HCT116 (cell line): ENCODE measurements around the gene GMDS. TPM values are rescaled to one million over a fixed set of nuclear protein-coding genes. Genes with fewer than 3 reads are reported as not detected.

Source experiments
- ATAC-seq: fragments of 200-7000 bp; cut with Tn5 transposase; 2 replicates; pipeline ENCODE4 v1.9.1; 2020; ENCODE audit warnings: mild to moderate bottlenecking, moderate library complexity
- BruUV-seq: library from RNA; stranded (reverse); fragments of 400-500 nt; replicated peaks from 2 replicates; lab custom pipeline; 2021; lab: Mats Ljungman, UMichigan
- CTCF ChIA-PET: fragments of 300-600 bp; sonication (Branson Sonifier 250); formaldehyde crosslinking; loops from one replicate; lab custom pipeline; 2021; ENCODE audit warnings: antibody characterized with exemption; lab: Charles Lee
- POLR2A ChIA-PET: fragments of 300-600, 350-600 bp; sonication (Branson Sonifier 250); formaldehyde crosslinking; loops from one replicate; lab custom pipeline; 2021; ENCODE audit warnings: antibody characterized with exemption; lab: Charles Lee
- RAD21 ChIA-PET, 2 experiments: fragments of 300-600 bp; sonication (Branson Sonifier 250); formaldehyde crosslinking; loops; one replicate each; lab custom pipeline; 2023; ENCODE audit warnings: low total read pairs in 2 of 2; ENCODE audit not compliant: uncharacterized antibody in 2 of 2, unreplicated experiment in 2 of 2, low non-redundant PET in 1 of 2; lab: Charles Lee
- DNase-seq: peaks from one replicate; pipeline ENCODE4 v3.0.0-alpha.2; 2010; ENCODE audit warnings: low read depth, low spot score
- H2AFZ ChIP-seq: fragments of 200-600 bp; shearing (Covaris generic), sonication (generic); 2 replicates; pipeline ENCODE4 v1.6.1; 2017; ENCODE audit warnings: low read depth, mixed run types, mixed read lengths, antibody characterized with exemption, low read length; ENCODE audit not compliant: poor library complexity, severe bottlenecking
- H3K27ac ChIP-seq: 2 replicates; pipeline ENCODE4 v1.5.1; 2012; ENCODE audit warnings: low read depth, low read length
- H3K27me3 ChIP-seq: fragments of 200-600 bp; sonication (generic); 2 replicates; pipeline ENCODE4 v1.6.1; 2016; ENCODE audit warnings: mixed run types, low read length, mixed read lengths; ENCODE audit not compliant: insufficient read depth
- H3K36me3 ChIP-seq, 2 experiments: fragments of 200-500 bp in 1 of 2; fragments of 200-600 bp in 1 of 2; sonication (Bioruptor generic) in 1 of 2; sonication (generic) in 1 of 2; 2 replicates each; pipeline versions ENCODE4 v1.5.1 to v1.6.1; 2014 to 2016; ENCODE audit warnings: low read length in 2 of 2, inconsistent platforms in 1 of 2, mixed read lengths in 1 of 2, mixed run types in 1 of 2; ENCODE audit not compliant: insufficient read depth in 2 of 2, control insufficient read depth in 1 of 2
- H3K4me1 ChIP-seq, 2 experiments: fragments of 200-600 bp in 1 of 2; sonication (generic) in 1 of 2; 2 replicates each; pipeline versions ENCODE4 v1.5.1 to v1.6.1; 2012 to 2017; ENCODE audit warnings: low read length in 2 of 2, inconsistent platforms in 1 of 2, mild to moderate bottlenecking in 1 of 2, mixed read lengths in 1 of 2, mixed run types in 1 of 2, moderate library complexity in 1 of 2; ENCODE audit not compliant: insufficient read depth in 2 of 2, control insufficient read depth in 1 of 2
- H3K4me2 ChIP-seq: fragments of 200-600 bp; sonication (generic); 2 replicates; pipeline ENCODE4 v1.6.1; 2017; ENCODE audit warnings: mixed run types, low read length, mixed read lengths
- H3K4me3 ChIP-seq, 2 experiments: fragments of 200-600 bp in 1 of 2; sonication (generic) in 1 of 2; replicated peaks in 1 of 2; 2 replicates each; pipeline ENCODE4 v1.5.1; 2011 to 2016; ENCODE audit warnings: low read length in 2 of 2, control low read depth in 1 of 2, low read depth in 1 of 2, mild to moderate bottlenecking in 1 of 2, mixed read lengths in 1 of 2, mixed run types in 1 of 2
- H3K79me2 ChIP-seq: fragments of 200-600 bp; sonication (generic); 2 replicates; pipeline ENCODE4 v1.6.1; 2017; ENCODE audit warnings: mild to moderate bottlenecking, mixed run types, low read length, moderate library complexity, mixed read lengths; ENCODE audit not compliant: insufficient read depth
- H3K9ac ChIP-seq: fragments of 200-600 bp; sonication (generic); 2 replicates; pipeline ENCODE4 v1.6.1; 2016; ENCODE audit warnings: low read length, mixed read lengths
- H3K9me2 ChIP-seq: fragments of 200-600 bp; sonication (generic), shearing (Covaris generic); 2 replicates; pipeline ENCODE4 v1.6.1; 2017; ENCODE audit warnings: mixed run types, mild to moderate bottlenecking, moderate library complexity; ENCODE audit not compliant: insufficient read depth
- H3K9me3 ChIP-seq, 2 experiments: fragments of 200-500 bp in 1 of 2; fragments of 200-600 bp in 1 of 2; sonication (Bioruptor generic) in 1 of 2; sonication (generic) in 1 of 2; 2 replicates each; pipeline ENCODE4 v1.6.1; 2014 to 2017; ENCODE audit warnings: low read length in 2 of 2, mixed read lengths in 2 of 2, inconsistent platforms in 1 of 2, low read depth in 1 of 2, mild to moderate bottlenecking in 1 of 2, mixed run types in 1 of 2, moderate library complexity in 1 of 2; ENCODE audit not compliant: control insufficient read depth in 1 of 2, insufficient read depth in 1 of 2
- H4K20me1 ChIP-seq: fragments of 200-600 bp; sonication (generic), shearing (Covaris generic); 2 replicates; pipeline ENCODE4 v1.6.1; 2017; ENCODE audit warnings: mixed run types, mild to moderate bottlenecking, moderate library complexity; ENCODE audit not compliant: insufficient read depth
- ELF1 ChIP-seq: IDR thresholded peaks from 2 replicates; pipeline ENCODE4 v1.6.1; 2012; ENCODE audit warnings: low read depth, borderline replicate concordance
- EZH2phosphoT487 ChIP-seq: fragments of 200-600 bp; IDR thresholded peaks from 2 replicates; pipeline ENCODE4 v1.6.1; 2018; ENCODE audit warnings: antibody characterized with exemption, borderline replicate concordance
- JUND ChIP-seq: IDR thresholded peaks from 2 replicates; pipeline ENCODE4 v1.6.1; 2012
- MAX ChIP-seq: IDR thresholded peaks from 2 replicates; pipeline ENCODE4 v1.6.1; 2012
- POLR2A ChIP-seq: IDR thresholded peaks from 2 replicates; pipeline ENCODE4 v1.7.0; 2011; ENCODE audit warnings: borderline replicate concordance; ENCODE audit not compliant: insufficient read depth, insufficient read length; ENCODE audit errors: extremely low read depth
- POLR2AphosphoS5 ChIP-seq: IDR thresholded peaks from 2 replicates; pipeline ENCODE4 v1.6.1; 2011; ENCODE audit warnings: mild to moderate bottlenecking, low read depth, low read length, moderate library complexity
- RAD21 ChIP-seq: IDR thresholded peaks from 2 replicates; pipeline ENCODE4 v1.6.1; 2012; ENCODE audit warnings: low read depth, mild to moderate bottlenecking
- SP1 ChIP-seq: IDR thresholded peaks from 2 replicates; pipeline ENCODE4 v1.6.1; 2012; ENCODE audit warnings: low read depth
- YY1 ChIP-seq: IDR thresholded peaks from 2 replicates; pipeline ENCODE4 v1.6.1; 2011; ENCODE audit warnings: low read length, low read depth, moderate library complexity, mild to moderate bottlenecking; ENCODE audit not compliant: insufficient replicate concordance; ENCODE audit errors: extremely low read depth
- ZFX ChIP-seq: fragments of 450-650 bp; IDR thresholded peaks from 2 replicates; pipeline ENCODE4 v1.6.1; 2017
- intact Hi-C: fragments of 100-400 bp; cut with micrococcal nuclease; formaldehyde crosslinking; loops from 2 replicates; pipeline ENCODE4 v1.10.0; 2022
- total RNA-seq: library from RNA; stranded (reverse); gene quantifications from one replicate; pipeline ENCODE4 v1.2.1, GENCODE V29; 2021; ENCODE audit not compliant: unreplicated experiment
- TF ChIP-seq, protein P1 (sequence below): IDR thresholded peaks from 2 replicates; pipeline ENCODE4 v1.6.1; 2011; ENCODE audit warnings: mild to moderate bottlenecking, low read length, moderate library complexity; ENCODE audit not compliant: insufficient replicate concordance; ENCODE audit errors: extremely low read depth
- TF ChIP-seq, protein P2 (sequence below), 3 experiments: fragments of 200-600 bp in 1 of 3; sonication (generic) in 1 of 3; IDR thresholded peaks in 2 of 3; conservative IDR thresholded peaks in 1 of 3; 2 replicates each; pipeline ENCODE4 v1.5.1; 2012 to 2017; ENCODE audit warnings: low read depth in 2 of 3, low read length in 2 of 3, antibody characterized with exemption in 1 of 3, borderline replicate concordance in 1 of 3, control low read depth in 1 of 3, mild to moderate bottlenecking in 1 of 3, mixed read lengths in 1 of 3, mixed run types in 1 of 3, moderate library complexity in 1 of 3; ENCODE audit not compliant: insufficient read depth in 1 of 3

Gene GMDS
- total RNA-seq, 1 experiment from 2014 or later = 34.4 TPM

DNA sequence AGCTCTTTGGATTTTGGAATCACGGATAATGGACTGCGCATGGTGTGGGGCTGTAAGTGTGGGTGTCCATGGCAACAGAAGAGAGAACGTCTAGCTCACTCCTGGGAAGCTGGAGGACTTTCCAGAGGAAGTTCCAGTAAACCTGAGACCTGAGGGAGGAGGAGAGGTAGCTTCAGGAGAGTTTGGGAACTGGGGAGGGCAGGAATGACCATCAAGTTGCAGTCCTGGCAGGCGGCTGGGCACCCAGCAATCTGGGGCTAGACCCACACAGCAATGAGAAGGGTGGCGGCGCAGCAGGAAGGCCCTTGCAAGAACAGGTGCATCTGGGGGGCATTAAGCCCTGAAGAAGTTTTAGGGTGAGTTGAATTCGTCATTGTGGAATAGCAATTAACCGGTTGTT, 539.8 kb downstream of the GMDS start:
- BruUV-seq = no TSS peak
- RAD21 ChIA-PET = no interaction called here

More for the DNA sequence above, 539.8 kb downstream of the GMDS start:
- no peaks in the 10 kb centered on the region for H3K9me2 ChIP-seq
- peaks cover 6 to 12% of the 10 kb centered on the region in 2 experiments; a peak in 3 of 4 replicates for H3K4me1 ChIP-seq
- H3K9ac ChIP-seq = no peak overlapping the region
- ATAC-seq (no peak), DNase-seq (no peak)
- no peak overlapping the region for H2AFZ ChIP-seq
- no peak overlapping the region for H3K27ac ChIP-seq
- TF ChIP-seq YY1 = no peak
- TF ChIP-seq ELF1 = no peak
- no peak for TF ChIP-seq EZH2phosphoT487
- no peak for TF ChIP-seq ZFX
- no peak for TF ChIP-seq SP1
- TF ChIP-seq RAD21 = no peak
- TF ChIP-seq, protein P1, sequence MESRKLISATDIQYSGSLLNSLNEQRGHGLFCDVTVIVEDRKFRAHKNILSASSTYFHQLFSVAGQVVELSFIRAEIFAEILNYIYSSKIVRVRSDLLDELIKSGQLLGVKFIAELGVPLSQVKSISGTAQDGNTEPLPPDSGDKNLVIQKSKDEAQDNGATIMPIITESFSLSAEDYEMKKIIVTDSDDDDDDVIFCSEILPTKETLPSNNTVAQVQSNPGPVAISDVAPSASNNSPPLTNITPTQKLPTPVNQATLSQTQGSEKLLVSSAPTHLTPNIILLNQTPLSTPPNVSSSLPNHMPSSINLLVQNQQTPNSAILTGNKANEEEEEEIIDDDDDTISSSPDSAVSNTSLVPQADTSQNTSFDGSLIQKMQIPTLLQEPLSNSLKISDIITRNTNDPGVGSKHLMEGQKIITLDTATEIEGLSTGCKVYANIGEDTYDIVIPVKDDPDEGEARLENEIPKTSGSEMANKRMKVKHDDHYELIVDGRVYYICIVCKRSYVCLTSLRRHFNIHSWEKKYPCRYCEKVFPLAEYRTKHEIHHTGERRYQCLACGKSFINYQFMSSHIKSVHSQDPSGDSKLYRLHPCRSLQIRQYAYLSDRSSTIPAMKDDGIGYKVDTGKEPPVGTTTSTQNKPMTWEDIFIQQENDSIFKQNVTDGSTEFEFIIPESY = no peak
- TF ChIP-seq MAX = no peak
- TF ChIP-seq JUND = no peak
- no peak for TF ChIP-seq POLR2A
- TF ChIP-seq, protein P2, sequence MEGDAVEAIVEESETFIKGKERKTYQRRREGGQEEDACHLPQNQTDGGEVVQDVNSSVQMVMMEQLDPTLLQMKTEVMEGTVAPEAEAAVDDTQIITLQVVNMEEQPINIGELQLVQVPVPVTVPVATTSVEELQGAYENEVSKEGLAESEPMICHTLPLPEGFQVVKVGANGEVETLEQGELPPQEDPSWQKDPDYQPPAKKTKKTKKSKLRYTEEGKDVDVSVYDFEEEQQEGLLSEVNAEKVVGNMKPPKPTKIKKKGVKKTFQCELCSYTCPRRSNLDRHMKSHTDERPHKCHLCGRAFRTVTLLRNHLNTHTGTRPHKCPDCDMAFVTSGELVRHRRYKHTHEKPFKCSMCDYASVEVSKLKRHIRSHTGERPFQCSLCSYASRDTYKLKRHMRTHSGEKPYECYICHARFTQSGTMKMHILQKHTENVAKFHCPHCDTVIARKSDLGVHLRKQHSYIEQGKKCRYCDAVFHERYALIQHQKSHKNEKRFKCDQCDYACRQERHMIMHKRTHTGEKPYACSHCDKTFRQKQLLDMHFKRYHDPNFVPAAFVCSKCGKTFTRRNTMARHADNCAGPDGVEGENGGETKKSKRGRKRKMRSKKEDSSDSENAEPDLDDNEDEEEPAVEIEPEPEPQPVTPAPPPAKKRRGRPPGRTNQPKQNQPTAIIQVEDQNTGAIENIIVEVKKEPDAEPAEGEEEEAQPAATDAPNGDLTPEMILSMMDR (IDR thresholded peaks at IDR 0.05 in 2 of 3, conservative IDR thresholded peaks at IDR 0.05 in 1 of 3; ENCODE audit: borderline replicate concordance in 1 of 3, insufficient read depth in 1 of 3, low read depth in 2 of 3, low read length in 2 of 3) = no peak
- no peak for TF ChIP-seq POLR2AphosphoS5
- H3K4me2 ChIP-seq = no peak overlapping the region
- H3K79me2 ChIP-seq = no peaks in the 10 kb centered on the region
- H3K27me3 ChIP-seq = no peaks in the 10 kb centered on the region
- no peaks in the 10 kb centered on the region for H3K36me3 ChIP-seq
- intact Hi-C loops = no loop called here
- no peaks in the 10 kb centered on the region for H4K20me1 ChIP-seq
- no peaks in the 10 kb centered on the region for H3K9me3 ChIP-seq
- no peak overlapping the region for H3K4me3 ChIP-seq
- CTCF ChIA-PET = no interaction called here
- POLR2A ChIA-PET = no interaction called here
